Neural progenitor cell (in vitro differentiated cells): ENCODE data around the gene FAM120C.

ENCODE experiments used
- EZH2 ChIP-seq: fragments of 200-600 bp; sonication (generic); IDR thresholded peaks from 2 replicates; pipeline ENCODE4 v1.6.1; 2017; ENCODE audit warnings: antibody characterized with exemption, mild to moderate bottlenecking, moderate library complexity
- EZH2phosphoT487 ChIP-seq: fragments of 200-600 bp; sonication (generic); IDR thresholded peaks from 2 replicates; pipeline ENCODE4 v1.6.1; 2017; ENCODE audit warnings: antibody characterized with exemption
- TF ChIP-seq, protein P1 (sequence below): fragments of 200-600 bp; sonication (generic); IDR thresholded peaks from 2 replicates; pipeline ENCODE4 v1.5.1; 2017; ENCODE audit warnings: antibody characterized with exemption, mild to moderate bottlenecking

GRCh38 chrX:54134269-54134668, 48.8 kb downstream of the FAM120C start:
- TF ChIP-seq, protein P1, sequence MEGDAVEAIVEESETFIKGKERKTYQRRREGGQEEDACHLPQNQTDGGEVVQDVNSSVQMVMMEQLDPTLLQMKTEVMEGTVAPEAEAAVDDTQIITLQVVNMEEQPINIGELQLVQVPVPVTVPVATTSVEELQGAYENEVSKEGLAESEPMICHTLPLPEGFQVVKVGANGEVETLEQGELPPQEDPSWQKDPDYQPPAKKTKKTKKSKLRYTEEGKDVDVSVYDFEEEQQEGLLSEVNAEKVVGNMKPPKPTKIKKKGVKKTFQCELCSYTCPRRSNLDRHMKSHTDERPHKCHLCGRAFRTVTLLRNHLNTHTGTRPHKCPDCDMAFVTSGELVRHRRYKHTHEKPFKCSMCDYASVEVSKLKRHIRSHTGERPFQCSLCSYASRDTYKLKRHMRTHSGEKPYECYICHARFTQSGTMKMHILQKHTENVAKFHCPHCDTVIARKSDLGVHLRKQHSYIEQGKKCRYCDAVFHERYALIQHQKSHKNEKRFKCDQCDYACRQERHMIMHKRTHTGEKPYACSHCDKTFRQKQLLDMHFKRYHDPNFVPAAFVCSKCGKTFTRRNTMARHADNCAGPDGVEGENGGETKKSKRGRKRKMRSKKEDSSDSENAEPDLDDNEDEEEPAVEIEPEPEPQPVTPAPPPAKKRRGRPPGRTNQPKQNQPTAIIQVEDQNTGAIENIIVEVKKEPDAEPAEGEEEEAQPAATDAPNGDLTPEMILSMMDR = no peak
- TF ChIP-seq EZH2 (no peak), EZH2phosphoT487 (no peak)
